GM21526 (cell line): ENCODE results near the gene B3GAT1.
"Not testable (repeated sequence)": the region's sequence is repeated elsewhere in the genome, so short reads cannot be mapped to it uniquely, and the experiment has no call there.

ENCODE experiments used
- ATAC-seq: cut with Tn5 transposase; IDR thresholded peaks from one replicate; pipeline ENCODE4 v1.9.1; 2021; ENCODE audit warnings: moderate library complexity; ENCODE audit not compliant: unreplicated experiment, low FRiP score

Gene B3GAT1

GRCh38 chr11:134412203-134413042 lies at the start of gene B3GAT1:
TSS of gene B3GAT1 (minus strand) at chr11:134412242. CDS start at chr11:134387659, 24,583 bp downstream.
- no peak for ATAC-seq

DNA sequence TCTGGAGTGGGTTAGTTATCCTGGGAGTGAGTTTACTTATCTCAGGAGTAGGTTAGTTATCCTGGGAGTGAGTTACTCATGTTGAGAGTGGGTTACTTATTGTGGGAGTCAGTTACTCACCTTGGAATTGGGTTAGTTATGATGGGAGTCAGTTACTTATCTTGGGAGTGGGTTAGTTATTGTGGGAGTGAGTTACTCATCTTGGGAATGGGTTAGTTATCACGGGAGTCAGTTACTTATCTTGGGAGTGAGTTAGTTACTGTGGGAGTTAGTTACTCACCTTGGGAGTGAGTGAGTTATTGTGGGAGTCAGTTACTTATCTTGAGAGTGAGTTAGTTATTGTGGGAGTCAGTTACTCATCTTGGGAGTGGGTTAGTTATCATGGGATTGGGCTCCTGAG lies 49.6 kb upstream of the B3GAT1 start:
- ATAC-seq = no peak

GRCh38 chr11:134460881-134461280 lies 48.8 kb upstream of the B3GAT1 start:
- ATAC-seq = no peak

GRCh38 chr11:134460062-134460561 lies 48.1 kb upstream of the B3GAT1 start:
- ATAC-seq = no peak

GRCh38 chr11:134459246-134460061 lies 47.4 kb upstream of the B3GAT1 start:
- no peak for ATAC-seq

DNA sequence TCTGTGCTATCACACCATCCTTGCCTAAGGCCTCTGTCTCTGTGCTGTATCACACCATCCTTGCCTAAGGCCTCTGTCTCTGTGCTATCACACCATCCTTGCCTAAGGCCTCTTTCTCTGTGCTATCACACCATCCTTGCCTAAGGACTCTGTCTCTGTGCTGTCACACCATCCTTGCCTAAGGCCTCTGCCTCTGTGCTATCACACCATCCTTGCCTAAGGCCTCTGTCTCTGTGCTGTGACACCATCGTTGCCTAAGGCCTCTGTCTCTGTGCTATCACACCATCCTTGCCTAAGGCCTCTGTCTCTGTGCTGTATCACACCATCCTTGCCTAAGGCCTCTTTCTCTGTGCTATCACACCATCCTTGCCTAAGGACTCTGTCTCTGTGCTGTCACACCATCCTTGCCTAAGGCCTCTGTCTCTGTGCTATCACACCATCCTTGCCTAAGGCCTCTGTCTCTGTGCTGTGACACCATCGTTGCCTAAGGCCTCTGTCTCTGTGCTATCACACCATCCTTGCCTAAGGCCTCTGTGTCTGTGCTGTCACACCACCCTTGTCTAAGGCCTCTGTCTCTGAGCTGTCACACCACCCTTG lies 45.5 kb upstream of the B3GAT1 start:
- ATAC-seq = not testable (repeated sequence)

DNA sequence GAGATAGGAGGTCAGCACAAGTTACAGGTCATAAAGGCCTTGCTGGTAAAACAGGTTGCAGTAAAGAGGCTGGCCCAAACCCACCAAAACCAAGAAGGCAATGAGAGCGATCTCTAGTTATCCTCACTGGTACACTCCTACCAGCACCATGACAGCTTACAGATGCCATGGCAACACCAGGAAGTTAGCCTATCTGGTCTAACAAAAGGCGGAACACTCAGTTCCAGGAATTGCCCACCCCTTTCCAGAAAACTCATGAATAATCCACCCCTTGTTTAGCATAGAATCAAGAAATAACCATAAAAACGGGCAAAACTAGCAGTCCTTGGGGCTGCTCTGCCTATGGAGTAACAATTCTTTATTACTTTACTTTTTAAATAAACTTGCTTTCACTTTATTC lies 43.5 kb upstream of the B3GAT1 start:
- ATAC-seq = no peak

DNA sequence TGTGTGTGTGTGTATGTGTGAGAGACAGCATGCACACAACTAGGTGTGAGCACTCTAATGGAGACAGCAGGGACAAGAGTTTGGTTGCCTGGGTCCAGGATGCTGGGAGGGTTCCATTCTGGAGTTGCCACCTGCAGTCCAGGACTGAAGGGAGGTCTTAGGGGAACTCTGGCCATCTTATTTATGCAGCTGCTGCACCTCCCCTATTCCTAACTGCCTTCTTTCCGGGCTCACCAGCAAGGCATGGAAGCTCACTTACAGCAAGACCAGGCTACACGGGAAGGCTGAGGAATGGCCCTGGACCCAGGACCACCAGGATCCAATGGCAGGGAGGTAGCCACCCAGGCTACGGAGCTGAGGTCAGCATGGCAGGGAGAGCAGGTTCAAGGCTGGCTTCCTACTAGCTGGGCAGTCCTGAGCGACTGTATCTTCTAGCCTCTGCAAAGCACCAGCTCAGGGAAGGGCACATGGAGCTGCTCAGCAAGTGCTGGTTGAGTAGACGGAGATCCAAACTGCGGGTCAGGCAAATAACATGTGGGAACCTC lies 42.2 kb upstream of the B3GAT1 start:
- ATAC-seq = no peak

DNA sequence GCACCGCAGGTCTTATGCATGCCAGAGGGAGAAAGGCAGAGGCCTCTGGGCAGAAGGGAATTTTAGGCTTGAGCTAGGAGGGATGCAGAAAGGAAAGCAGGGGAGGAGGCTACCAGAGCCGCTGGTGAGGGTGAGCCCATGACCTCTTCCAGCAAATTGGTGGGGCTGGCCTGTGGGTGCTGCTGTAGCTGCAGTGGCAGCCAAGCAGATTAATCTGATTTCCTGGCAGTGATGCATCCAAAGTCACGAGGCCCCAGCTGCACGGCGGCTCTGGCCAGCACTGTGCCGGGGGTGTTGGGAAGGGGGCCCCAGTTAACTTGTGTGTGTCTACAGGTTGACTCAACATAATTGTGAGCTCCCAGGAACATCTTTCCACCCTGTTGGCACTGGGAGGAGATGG lies 41.4 kb upstream of the B3GAT1 start:
- ATAC-seq = no peak

- no peak for ATAC-seq
Observed at GRCh38 chr11:134452838-134453155, 40.8 kb upstream of the B3GAT1 start.

DNA sequence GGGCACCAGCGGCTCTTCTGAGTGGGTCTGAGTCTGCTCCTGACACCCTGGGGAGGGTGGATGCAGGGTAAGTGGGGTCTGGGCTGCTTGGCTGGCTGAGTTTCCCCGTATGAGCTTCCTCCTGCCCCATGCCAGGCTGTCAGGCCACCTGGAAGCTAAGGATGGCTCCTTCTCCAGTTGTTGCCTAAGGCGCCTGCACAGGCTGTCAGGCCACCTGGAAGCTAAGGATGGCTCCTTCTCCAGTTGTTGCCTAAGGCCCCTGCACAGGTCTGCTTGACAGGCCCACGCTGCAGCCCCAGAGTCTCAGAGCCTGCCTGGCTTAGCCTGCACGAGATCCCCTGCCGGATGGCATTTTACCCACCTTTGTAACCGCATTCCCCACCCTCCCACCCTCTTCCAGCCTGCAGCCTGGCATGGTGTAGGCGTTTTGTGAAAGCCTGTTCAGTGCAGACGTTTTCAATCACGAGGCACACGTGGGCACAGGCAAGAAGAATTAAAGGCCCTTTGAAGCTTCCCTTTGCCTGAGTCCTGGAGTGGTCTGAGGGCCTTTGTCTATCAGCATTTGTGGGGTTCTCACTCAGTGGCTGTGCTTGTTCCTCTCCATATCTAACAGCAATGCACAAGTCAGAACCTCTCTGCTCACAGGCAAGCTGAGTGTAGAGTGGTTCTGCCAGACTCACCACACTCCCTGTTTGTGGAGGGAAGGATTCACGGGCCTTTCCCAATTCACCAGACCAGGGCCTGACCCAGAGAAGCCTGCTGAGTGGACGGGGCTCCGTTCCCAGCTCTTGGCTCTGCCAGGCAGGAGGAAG lies 40.2 kb upstream of the B3GAT1 start:
- no peak for ATAC-seq

DNA sequence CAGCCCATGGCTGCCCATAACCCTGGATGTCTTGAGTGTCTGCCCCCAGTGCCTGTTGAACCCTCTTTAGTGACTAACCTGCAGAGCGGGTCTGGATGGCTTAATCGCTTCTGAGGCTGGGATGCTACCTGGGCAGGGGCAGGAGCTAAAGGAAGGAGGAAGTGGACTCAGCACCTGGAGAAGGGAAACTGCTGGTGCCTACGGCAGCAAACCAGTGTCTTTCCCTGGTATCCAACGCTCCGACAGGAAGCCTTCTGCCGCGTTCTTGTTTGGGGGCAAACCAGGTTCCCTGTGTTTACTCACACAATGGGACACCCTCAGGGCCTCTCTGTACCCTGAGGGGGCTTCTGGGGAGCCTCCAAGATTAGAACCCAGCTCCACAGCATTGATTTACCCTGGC lies 38.1 kb upstream of the B3GAT1 start:
- no peak for ATAC-seq

DNA sequence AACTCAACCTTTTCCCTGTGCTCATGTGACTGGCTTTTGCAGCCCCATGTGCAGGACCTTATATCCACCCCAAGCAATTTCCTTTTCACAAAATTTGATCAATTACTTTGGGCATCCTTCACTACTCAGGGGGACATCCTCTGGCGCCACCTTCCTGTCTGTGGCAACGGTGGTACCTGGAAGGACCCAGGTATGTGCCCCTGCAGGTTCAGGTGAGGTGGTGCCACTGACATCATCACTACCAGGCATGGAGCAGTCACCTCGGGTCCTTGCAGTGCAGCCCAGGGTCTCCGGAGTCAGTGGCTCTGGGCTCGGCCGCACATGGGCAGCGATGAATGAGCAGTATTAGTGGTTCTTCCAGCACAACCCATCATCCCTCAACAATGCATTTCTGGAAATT lies 37.7 kb upstream of the B3GAT1 start:
- no peak for ATAC-seq

DNA sequence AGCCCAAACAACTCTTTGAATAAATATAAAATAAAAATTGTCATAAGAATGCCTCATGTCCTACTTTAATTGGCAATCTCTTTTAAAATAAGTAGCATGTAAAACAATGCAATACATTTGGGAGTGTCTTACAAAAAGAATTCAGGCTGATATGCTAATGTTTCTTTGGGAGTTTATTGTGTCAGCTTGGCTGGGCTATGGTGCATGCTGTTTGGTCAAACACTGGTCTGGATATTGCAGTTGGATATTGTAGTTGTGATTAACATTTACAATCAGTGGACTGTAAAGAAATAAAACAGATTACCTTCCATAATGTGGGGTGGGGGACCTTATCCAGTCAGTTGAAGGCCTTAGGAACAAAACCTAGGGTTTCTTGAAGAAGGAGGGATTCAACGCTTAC lies 37.0 kb upstream of the B3GAT1 start:
- ATAC-seq = no peak

DNA sequence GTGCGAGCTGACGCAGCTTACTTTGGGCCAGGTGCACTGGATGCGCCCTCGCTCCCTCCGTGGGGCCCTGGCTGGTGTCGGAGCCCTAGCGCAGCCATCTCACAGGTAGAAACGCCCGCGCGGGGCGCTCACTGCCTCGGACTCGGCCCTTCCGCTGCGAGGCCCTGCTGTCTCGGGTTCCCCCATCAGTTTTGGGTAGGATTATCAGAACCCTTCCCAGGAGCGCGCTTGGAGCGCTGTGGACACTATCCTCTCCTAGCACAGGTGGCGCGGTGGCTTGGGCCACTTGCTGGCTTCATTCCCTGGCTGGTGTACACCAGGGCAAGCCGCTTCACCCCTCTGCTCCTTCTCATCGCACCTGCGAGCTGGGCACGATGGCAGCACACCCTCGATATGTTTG lies 35.7 kb upstream of the B3GAT1 start:
- ATAC-seq = no peak

GRCh38 chr11:134445601-134446325 lies 33.7 kb upstream of the B3GAT1 start:
- ATAC-seq = no peak

GRCh38 chr11:134444160-134445108 lies 32.4 kb upstream of the B3GAT1 start:
- ATAC-seq = not testable (repeated sequence)

- ATAC-seq = no peak
Observed at GRCh38 chr11:134443246-134443645, 31.2 kb upstream of the B3GAT1 start.
